GM21529 (cell line): ENCODE measurements around the gene ENTPD1.
A peak's percentile ranks its signal among the peaks of the same experiment; 100 is the strongest.
"Not testable (repeated sequence)": the region's sequence is repeated elsewhere in the genome, so short reads cannot be mapped to it uniquely, and the experiment has no call there.

Experiments
- ATAC-seq: cut with Tn5 transposase; IDR thresholded peaks from one replicate; pipeline ENCODE4 v1.9.1; 2021; ENCODE audit not compliant: unreplicated experiment

The ENTPD1 gene

DNA sequence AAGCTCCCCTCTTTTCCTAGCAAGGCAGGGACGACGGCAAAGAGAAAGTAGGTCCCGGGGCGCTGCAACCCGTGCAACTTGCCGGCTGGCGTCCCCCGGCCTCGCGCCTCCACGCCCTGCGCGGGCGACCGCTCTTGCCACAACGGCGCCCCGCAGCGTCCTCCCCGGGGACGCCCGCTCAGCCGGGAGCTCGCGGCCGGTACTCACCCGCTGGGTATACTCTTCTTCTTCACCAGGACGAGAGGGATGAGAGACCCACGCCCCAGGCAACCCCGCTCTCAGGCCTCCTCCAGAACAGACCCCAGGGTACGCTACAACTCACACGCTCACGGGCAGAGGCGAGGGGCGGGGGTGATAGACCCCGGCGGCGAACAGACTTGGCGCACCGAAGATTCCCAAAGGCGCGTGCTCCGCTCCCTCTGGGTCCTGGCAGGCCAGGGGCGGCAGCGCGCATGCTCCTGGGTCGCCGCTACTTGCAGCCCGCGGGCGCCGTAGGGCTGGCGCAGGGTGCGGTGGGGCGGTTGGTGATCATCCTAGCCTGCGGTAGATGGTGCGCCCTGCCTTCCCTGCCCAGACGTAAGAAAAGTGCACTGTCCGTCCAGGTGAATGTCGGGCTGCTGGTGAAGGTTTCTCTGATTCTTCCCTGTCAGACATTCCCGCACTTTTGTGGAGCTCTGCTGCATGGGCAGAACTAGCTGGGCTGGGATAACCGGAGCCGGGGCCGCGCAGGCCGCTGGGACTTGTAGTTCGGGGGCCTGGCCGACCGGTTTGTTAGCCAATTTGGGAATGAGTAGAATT is 151.7 kb downstream of the ENTPD1 start, which contains the start of gene CC2D2B:
CC2D2B (plus strand) TSS at position 520 of the 798 bp plus-strand sequence. CDS start 3,349 bp downstream, outside the sequence.
- peak; percentile 87 for ATAC-seq

- ATAC-seq: no peak
These were observed 152.5 kb downstream of the ENTPD1 start for GRCh38 chr10:95908450-95908849.

DNA sequence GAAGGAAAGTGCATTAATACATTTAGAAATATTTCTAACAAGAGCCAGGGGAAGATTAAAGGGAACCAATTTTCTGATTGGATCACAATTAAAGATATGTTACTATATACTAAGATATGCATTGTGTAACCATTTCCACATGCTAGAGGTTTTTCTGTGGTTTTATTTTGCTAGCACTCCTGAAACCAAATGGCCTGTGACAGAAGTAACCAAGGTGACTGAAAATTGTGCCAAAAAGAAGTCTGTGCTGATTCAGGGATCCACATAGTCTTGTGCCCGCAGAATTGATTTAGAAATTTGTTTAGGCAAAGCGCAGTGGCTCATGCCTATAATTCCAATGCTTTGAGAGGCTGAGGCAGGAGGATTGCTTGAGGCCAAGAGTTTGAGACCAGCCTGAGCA is 153.6 kb downstream of the ENTPD1 start:
- ATAC-seq: no peak

DNA sequence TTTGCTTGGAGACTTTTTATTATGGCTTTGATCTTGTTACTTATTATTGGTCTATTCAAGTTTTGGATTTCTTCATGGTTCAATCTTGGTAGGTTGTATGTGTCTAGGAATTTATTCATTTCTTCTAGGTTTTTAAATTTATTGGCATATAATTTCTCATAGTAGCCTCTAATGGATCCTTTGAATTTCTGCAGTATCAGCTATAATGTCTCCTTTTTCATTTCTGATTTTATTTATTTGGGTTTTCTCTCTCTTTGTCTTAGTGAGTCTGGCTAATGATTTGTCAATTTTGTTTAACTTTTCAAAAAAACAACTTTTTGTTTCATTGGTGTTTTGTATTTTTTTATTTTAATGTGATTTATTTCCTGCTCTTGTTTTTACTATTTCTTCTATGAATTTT is 160.1 kb downstream of the ENTPD1 start:
- ATAC-seq: not testable (repeated sequence)
